ENCODE results near the gene CCDC200. TPM values are rescaled to one million over a fixed set of nuclear protein-coding genes. Genes with fewer than 3 reads are reported as not detected.

Gene CCDC200
- total and polyA plus RNA-seq, 2 experiments from 2014 or later, result 2.8 TPM; not detected in 1

GRCh38 chr17:43217614-43218087, 10.8 kb downstream of the CCDC200 start:
- no peaks in the 10 kb centered on the region for H3K36me3 ChIP-seq (replicated peaks; ENCODE audit: insufficient read depth, low read depth)
- H4K20me1 ChIP-seq (ENCODE audit: insufficient read depth, poor library complexity, severe bottlenecking), result no peaks in the 10 kb centered on the region
- H3K4me2 ChIP-seq, result no peak overlapping the region
- H3K79me2 ChIP-seq, result peaks cover 3% of the 10 kb centered on the region
- H3K27ac ChIP-seq, result peak overlapping the region; percentile 63
- H2AFZ ChIP-seq, result no peak overlapping the region
- no peaks in the 10 kb centered on the region for H3K9me2 ChIP-seq (replicated peaks; ENCODE audit: insufficient read depth)
- no peaks in the 10 kb centered on the region for H3K27me3 ChIP-seq
- H3K4me3 ChIP-seq, result no peak overlapping the region
- no peak for TF ChIP-seq EZH2 (IDR thresholded peaks at IDR 0.05; ENCODE audit: borderline replicate concordance)
- TF ChIP-seq CTCF (IDR thresholded peaks at IDR 0.05; ENCODE audit: poor library complexity), result no peak
- TF ChIP-seq EZH2phosphoT487 (IDR thresholded peaks at IDR 0.05; ENCODE audit: low read depth, severe bottlenecking, unreplicated experiment), result no peak
- DNase-seq (ENCODE audit: low spot score), result no peak
- no peaks in the 10 kb centered on the region for H3K9me3 ChIP-seq (ENCODE audit: low read depth)
- WGBS (ENCODE audit: low lambda C conversion rate, missing lambda C conversion rate), result 83% methylated on average over 2 of the region's 2 CpGs
- peaks cover 18% of the 10 kb centered on the region for H3K4me1 ChIP-seq (ENCODE audit: insufficient read depth)

- Histone ChIP-seq H3K27ac (peak overlapping the region; percentile 64), H2AFZ (no peak overlapping the region), H3K9me2 (replicated peaks; ENCODE audit: insufficient read depth) (no peaks in the 10 kb centered on the region), H3K79me2 (peaks cover 4% of the 10 kb centered on the region), H4K20me1 (ENCODE audit: insufficient read depth, poor library complexity, severe bottlenecking) (no peaks in the 10 kb centered on the region), H3K4me3 (no peak overlapping the region), H3K4me1 (ENCODE audit: insufficient read depth) (peaks cover 22% of the 10 kb centered on the region), H3K27me3 (no peaks in the 10 kb centered on the region), H3K9me3 (ENCODE audit: low read depth) (no peaks in the 10 kb centered on the region), H3K4me2 (peak overlapping the region; percentile 3), H3K36me3 (replicated peaks; ENCODE audit: insufficient read depth, low read depth) (no peaks in the 10 kb centered on the region)
- WGBS (ENCODE audit: low lambda C conversion rate, missing lambda C conversion rate), result 79% methylated on average over 4 of the region's 4 CpGs
- peak; percentile 56 for DNase-seq (ENCODE audit: low spot score)
- no peak for TF ChIP-seq CTCF (IDR thresholded peaks at IDR 0.05; ENCODE audit: poor library complexity)
- no peak for TF ChIP-seq EZH2 (IDR thresholded peaks at IDR 0.05; ENCODE audit: borderline replicate concordance)
- no peak for TF ChIP-seq EZH2phosphoT487 (IDR thresholded peaks at IDR 0.05; ENCODE audit: low read depth, severe bottlenecking, unreplicated experiment)
Observed at GRCh38 chr17:43216762-43217613, 11.4 kb downstream of the CCDC200 start.

- no peaks in the 10 kb centered on the region for H3K36me3 ChIP-seq (replicated peaks; ENCODE audit: insufficient read depth, low read depth)
- 93% methylated on average over 4 of the region's 4 CpGs for WGBS (ENCODE audit: low lambda C conversion rate, missing lambda C conversion rate)
- no peaks in the 10 kb centered on the region for H3K9me3 ChIP-seq (ENCODE audit: low read depth)
- H2AFZ ChIP-seq, result no peak overlapping the region
- H3K79me2 ChIP-seq, result peaks cover 4% of the 10 kb centered on the region
- H3K4me1 ChIP-seq (ENCODE audit: insufficient read depth), result peaks cover 22% of the 10 kb centered on the region
- TF ChIP-seq CTCF (IDR thresholded peaks at IDR 0.05; ENCODE audit: poor library complexity) (no peak), EZH2 (IDR thresholded peaks at IDR 0.05; ENCODE audit: borderline replicate concordance) (no peak), EZH2phosphoT487 (IDR thresholded peaks at IDR 0.05; ENCODE audit: low read depth, severe bottlenecking, unreplicated experiment) (no peak)
- peak overlapping the region; percentile 64 for H3K27ac ChIP-seq
- DNase-seq (ENCODE audit: low spot score), result no peak
- H4K20me1 ChIP-seq (ENCODE audit: insufficient read depth, poor library complexity, severe bottlenecking), result no peaks in the 10 kb centered on the region
- no peaks in the 10 kb centered on the region for H3K27me3 ChIP-seq
- no peaks in the 10 kb centered on the region for H3K9me2 ChIP-seq (replicated peaks; ENCODE audit: insufficient read depth)
- H3K4me3 ChIP-seq, result no peak overlapping the region
- no peak overlapping the region for H3K4me2 ChIP-seq
Observed at GRCh38 chr17:43216369-43216761, 12.1 kb downstream of the CCDC200 start.

Data from hepatocyte (in vitro differentiated cells).